Kidney (tissue), 14 donors: ENCODE data around the gene IZUMO1. TPM values are rescaled to one million over a fixed set of nuclear protein-coding genes. Genes with fewer than 3 reads are reported as not detected.

Experiments
- DNase-seq, 5 donors: peaks; one replicate each; pipeline ENCODE4 v3.0.0-alpha.2; 2013 to 2020
- FAIRE-seq: peaks from 2 replicates; lab custom pipeline; 2012; peaks lifted over from hg19 to GRCh38; lab: Jason Lieb, UNC
- H3K27ac ChIP-seq, 2 donors: one replicate each; pipeline ENCODE4 v1.7.0; 2013; ENCODE audit warnings: low read depth in 2 of 2, low read length in 2 of 2, inconsistent platforms in 1 of 2
- H3K27me3 ChIP-seq: one replicate; pipeline ENCODE4 v1.7.1; 2013; ENCODE audit warnings: low read length, inconsistent platforms; ENCODE audit not compliant: control insufficient read depth, insufficient read depth
- H3K36me3 ChIP-seq, 3 donors: one replicate each; pipeline versions ENCODE4 v1.7.0 to v1.7.1; 2013; ENCODE audit warnings: low read length in 3 of 3, control low read depth in 1 of 3, inconsistent platforms in 1 of 3; ENCODE audit not compliant: insufficient read depth in 3 of 3, control insufficient read depth in 2 of 3
- H3K4me1 ChIP-seq, 3 donors: one replicate each; pipeline versions ENCODE4 v1.7.0 to v1.7.1; 2013; ENCODE audit warnings: low read length in 3 of 3, inconsistent platforms in 1 of 3, low read depth in 1 of 3; ENCODE audit not compliant: control insufficient read depth in 2 of 3, insufficient read depth in 2 of 3
- H3K4me3 ChIP-seq, 3 donors: one replicate each; pipeline versions ENCODE4 v1.7.0 to v1.8.1; 2013; ENCODE audit warnings: low read length in 3 of 3, control low read depth in 1 of 3, inconsistent platforms in 1 of 3
- H3K9ac ChIP-seq, 3 donors: one replicate each; pipeline versions ENCODE4 v1.7.0 to v1.7.1; 2013; ENCODE audit warnings: low read length in 3 of 3, control low read depth in 1 of 3, inconsistent platforms in 1 of 3
- H3K9me3 ChIP-seq, 3 donors: one replicate each; pipeline versions ENCODE4 v1.7.0 to v1.7.1; 2013; ENCODE audit warnings: low read length in 3 of 3, control low read depth in 1 of 3, inconsistent platforms in 1 of 3; ENCODE audit not compliant: control insufficient read depth in 2 of 3, insufficient read depth in 1 of 3
- intact Hi-C: fragments of 100-400 bp; cut with DNase I; formaldehyde crosslinking; loops from one replicate; pipeline ENCODE4 v1.11.1; 2022
- polyA plus RNA-seq: library from polyadenylated mRNA; stranded (reverse); fragments of 350-450 nt; fragmentation: Illumina TruSeq; extraction: RNeasy Lipid Tissue Mini Kit (QIAGEN cat#74804); gene quantifications from one replicate; pipeline ENCODE4 v1.2.3, GENCODE V29; 2014; ENCODE audit warnings: low read depth, low replicate concordance; ENCODE audit not compliant: insufficient read depth
- total RNA-seq: library from RNA; stranded (reverse); fragmentation: NEBNext Ultra II Directional; extraction: Animal tissue kit (Norgen Biotek cat#: 25700); gene quantifications from one replicate; pipeline ENCODE4 v1.2.1, GENCODE V29; 2021
- TF ChIP-seq, protein P1 (sequence below): IDR thresholded peaks from 3 replicates; pipeline ENCODE4 v1.5.1; 2012; ENCODE audit warnings: mild to moderate bottlenecking, moderate library complexity, borderline replicate concordance; ENCODE audit not compliant: insufficient read depth; ENCODE audit errors: extremely low read depth
- donor health status: control.
- donor health status: control.
- donor health status: control.
- donor health status: control.
- donor health status: control.
- donor health status: DM: yes; HTN: yes; CAD: no.
- donor health status: Normal renal cell carcinoma (clear cell type).

Gene IZUMO1
- total and polyA plus RNA-seq, 2 donors from 2014 or later, result 0.79 TPM; not detected in 1

- Histone ChIP-seq H3K27me3 (no peaks in the 10 kb centered on the region), H3K4me3 (peak within 1 kb of the TSS; percentile 7 to 63 (median 56)), H3K4me1 (peaks cover 0 to 9% (median 0%) of the 10 kb centered on the region in 3 donors), H3K27ac (peak within 1 kb of the TSS; percentile 78 to 84), H3K36me3 (no peaks in the 10 kb centered on the region), H3K9ac (peak within 1 kb of the TSS in 2 of 3 donors; percentile 58 to 73), H3K9me3 (no peaks in the 10 kb centered on the region)
- DNase-seq (peak in 3 of 5 donors; percentile 57 to 90 (median 71)), FAIRE-seq (no peak)
- intact Hi-C loops, result no loop called here
- TF ChIP-seq, protein P1, sequence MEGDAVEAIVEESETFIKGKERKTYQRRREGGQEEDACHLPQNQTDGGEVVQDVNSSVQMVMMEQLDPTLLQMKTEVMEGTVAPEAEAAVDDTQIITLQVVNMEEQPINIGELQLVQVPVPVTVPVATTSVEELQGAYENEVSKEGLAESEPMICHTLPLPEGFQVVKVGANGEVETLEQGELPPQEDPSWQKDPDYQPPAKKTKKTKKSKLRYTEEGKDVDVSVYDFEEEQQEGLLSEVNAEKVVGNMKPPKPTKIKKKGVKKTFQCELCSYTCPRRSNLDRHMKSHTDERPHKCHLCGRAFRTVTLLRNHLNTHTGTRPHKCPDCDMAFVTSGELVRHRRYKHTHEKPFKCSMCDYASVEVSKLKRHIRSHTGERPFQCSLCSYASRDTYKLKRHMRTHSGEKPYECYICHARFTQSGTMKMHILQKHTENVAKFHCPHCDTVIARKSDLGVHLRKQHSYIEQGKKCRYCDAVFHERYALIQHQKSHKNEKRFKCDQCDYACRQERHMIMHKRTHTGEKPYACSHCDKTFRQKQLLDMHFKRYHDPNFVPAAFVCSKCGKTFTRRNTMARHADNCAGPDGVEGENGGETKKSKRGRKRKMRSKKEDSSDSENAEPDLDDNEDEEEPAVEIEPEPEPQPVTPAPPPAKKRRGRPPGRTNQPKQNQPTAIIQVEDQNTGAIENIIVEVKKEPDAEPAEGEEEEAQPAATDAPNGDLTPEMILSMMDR, result no peak
Measured at GRCh38 chr19:48740164-48740972, 6.3 kb downstream of the IZUMO1 start, which contains the start of gene RASIP1. Gene RASIP1, minus strand, starts transcription at chr19:48740610. Its CDS starts 328 bp downstream, at chr19:48740282.

- TF ChIP-seq, protein P1, result no peak
- H3K36me3 ChIP-seq, result no peaks in the 10 kb centered on the region
- H3K27ac ChIP-seq, result peak overlapping the region; percentile 60 to 78
- FAIRE-seq, result no peak
- peak overlapping the region; percentile 7 to 63 (median 56) for H3K4me3 ChIP-seq
- peak in 2 of 5 donors; percentile 28 to 76 for DNase-seq
- H3K4me1 ChIP-seq, result peaks cover 0 to 9% (median 0%) of the 10 kb centered on the region in 3 donors
- intact Hi-C loops, result no loop called here
- no peaks in the 10 kb centered on the region for H3K27me3 ChIP-seq
- H3K9ac ChIP-seq, result peak overlapping the region in 1 of 3 donors; percentile 73
- no peaks in the 10 kb centered on the region for H3K9me3 ChIP-seq
Measured at GRCh38 chr19:48739404-48740163, 7.1 kb downstream of the IZUMO1 start.

- Histone ChIP-seq H3K9ac (peak overlapping the region in 1 of 3 donors; percentile 73), H3K36me3 (no peaks in the 10 kb centered on the region), H3K9me3 (no peaks in the 10 kb centered on the region), H3K27ac (peak overlapping the region in 1 of 2 donors; percentile 60), H3K27me3 (no peaks in the 10 kb centered on the region), H3K4me3 (peak overlapping the region; percentile 31 to 56 (median 48)), H3K4me1 (peaks cover 0 to 9% (median 0%) of the 10 kb centered on the region in 3 donors)
- intact Hi-C loops, result no loop called here
- no peak for FAIRE-seq
- TF ChIP-seq, protein P1, result peak; percentile 52
- DNase-seq, result peak; percentile 96 to 99 (median 98)
Measured at GRCh38 chr19:48738557-48739403, 7.9 kb downstream of the IZUMO1 start.
